GM12874 (cell line): ENCODE measurements around the gene ZNF446.

ENCODE experiments used
- CTCF ChIP-seq: IDR thresholded peaks from 2 replicates; pipeline ENCODE4 v1.5.1; 2011; ENCODE audit warnings: low read depth, mild to moderate bottlenecking, control low read depth, low read length, moderate library complexity; ENCODE audit not compliant: insufficient read depth

Gene ZNF446

DNA sequence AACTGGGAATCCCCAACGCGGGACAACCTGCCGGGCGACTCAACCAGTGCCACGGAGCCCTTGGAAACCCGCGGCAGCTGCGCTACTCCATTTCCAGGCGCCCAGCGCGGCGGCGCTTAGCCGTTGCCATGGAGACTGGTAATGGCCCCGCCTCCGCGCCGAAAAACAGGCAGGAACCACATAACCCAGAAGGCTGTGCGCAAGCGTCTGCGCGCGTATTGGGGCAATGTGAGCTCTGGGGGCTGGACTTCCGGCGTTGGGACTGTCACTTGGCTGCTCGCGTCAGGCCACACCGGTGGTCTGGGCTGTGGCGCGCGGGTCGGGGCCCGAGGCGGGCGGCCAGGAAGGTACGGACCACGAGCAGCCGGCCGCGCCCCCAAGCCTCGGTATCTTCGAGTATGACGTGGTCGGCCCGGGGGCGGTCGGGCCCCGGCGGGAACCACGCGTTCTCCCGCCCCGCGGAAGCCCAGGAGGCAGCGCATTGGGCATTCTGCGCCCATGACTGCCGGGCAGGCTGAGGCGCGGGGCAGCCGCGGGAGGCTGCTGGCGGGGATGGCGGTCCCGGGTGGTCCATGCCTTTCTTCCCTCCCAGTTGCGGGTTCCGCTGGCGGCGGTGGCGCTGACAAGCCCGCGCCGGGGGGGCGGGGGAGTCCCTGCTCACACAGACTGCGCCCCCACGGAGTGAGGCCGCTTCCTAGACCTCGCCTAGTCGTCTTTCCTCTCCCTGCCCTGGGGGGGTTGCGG is 24.6 kb upstream of the ZNF446 start, which contains the start of gene ZNF324B:
Gene ZNF324B, plus strand, starts transcription at position 265 of the 744 bp plus-strand sequence. CDS start 2,080 bp downstream, outside the sequence.
- no peak for TF ChIP-seq CTCF

- no peak for TF ChIP-seq CTCF
Measured at GRCh38 chr19:58453743-58454142, 22.4 kb upstream of the ZNF446 start.

DNA sequence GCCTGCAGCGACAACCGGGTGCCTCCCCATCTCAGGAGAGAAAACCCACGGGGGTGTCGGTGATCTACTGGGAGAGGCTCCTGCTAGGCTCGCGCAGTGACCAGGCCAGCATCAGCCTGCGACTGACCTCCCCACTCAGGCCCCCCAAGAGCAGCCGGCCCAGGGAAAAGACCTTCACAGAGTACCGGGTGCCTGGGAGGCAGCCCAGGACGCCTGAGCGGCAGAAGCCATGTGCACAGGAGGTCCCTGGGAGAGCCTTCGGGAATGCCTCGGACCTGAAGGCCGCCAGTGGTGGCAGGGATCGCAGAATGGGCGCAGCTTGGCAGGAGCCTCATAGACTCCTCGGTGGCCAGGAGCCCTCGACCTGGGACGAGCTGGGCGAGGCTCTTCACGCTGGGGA is 20.8 kb upstream of the ZNF446 start:
- TF ChIP-seq CTCF: no peak

- TF ChIP-seq CTCF: no peak
Measured at GRCh38 chr19:58456111-58456510, 20.0 kb upstream of the ZNF446 start.

DNA sequence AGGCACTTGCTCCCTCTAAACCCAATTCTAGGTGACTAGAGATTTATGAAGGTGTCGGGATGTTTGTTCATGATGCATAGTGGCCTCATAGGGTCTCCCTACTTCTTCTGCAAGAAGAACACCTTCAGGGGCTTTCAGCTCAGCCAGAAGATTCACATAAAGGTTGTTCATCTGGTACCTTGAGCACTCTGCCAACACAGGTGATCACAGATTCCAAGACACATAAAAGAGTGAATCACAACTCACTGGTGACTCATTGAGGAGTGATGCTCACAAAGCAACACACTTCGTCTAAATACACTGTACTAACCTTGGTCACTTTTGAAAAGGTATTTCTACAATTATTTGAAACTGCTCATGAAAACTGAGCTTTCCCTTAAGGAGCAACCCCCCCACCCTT is 16.1 kb upstream of the ZNF446 start:
- TF ChIP-seq CTCF: no peak

DNA sequence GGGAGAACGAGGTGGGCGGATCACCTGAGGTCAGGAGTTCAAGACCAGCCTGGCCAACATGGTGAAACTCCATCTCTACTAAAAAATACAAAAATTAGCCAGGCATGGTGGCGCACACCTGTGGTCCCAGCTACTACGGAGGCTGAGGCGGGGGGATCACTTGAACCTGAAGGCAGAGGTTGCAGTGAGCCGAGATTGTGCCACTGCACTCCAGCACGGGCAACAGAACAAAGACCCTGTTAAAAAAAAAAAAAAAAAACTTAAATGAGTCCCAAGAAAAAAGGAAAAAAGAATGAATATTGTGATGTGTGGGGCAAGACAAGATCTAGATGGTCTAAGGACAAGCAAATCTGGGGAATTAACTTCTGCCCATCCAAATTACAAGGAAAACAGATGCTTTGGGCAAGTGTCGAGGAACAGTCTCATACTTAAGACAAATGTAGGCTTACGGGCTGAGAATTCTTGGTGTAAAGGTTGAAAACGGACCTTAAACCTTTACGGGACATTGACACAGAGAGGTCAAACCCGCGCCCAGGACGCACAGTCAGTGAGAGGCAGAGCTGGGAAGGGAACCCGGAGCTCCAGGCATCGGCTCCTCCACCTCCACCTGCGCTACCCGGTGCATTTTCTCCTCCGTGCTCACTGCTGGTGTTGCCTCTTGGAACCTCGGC is 9.9 kb upstream of the ZNF446 start:
- TF ChIP-seq CTCF: no peak

- TF ChIP-seq CTCF: no peak
Measured at GRCh38 chr19:58466760-58467589, 9.2 kb upstream of the ZNF446 start, which contains the start of gene ZNF324. ZNF324 (plus strand) TSS chr19:58467080; CDS start chr19:58469186, 2,106 bp downstream.
